ENCODE measurements around the gene EML1. TPM values are rescaled to one million over a fixed set of nuclear protein-coding genes. Genes with fewer than 3 reads are reported as not detected.

EML1 gene
- polyA plus RNA-seq, 1 donor from 2014 or later, result 21.7 TPM

- TF ChIP-seq MXI1 (conservative IDR thresholded peaks at IDR 0.05; ENCODE audit: poor library complexity, severe bottlenecking), result no peak
- no peak for TF ChIP-seq EZH2 (IDR thresholded peaks at IDR 0.05; ENCODE audit: borderline replicate concordance, insufficient read depth, low read length, poor library complexity, severe bottlenecking)
- TF ChIP-seq TAF1 (IDR thresholded peaks at IDR 0.05; ENCODE audit: low read depth), result no peak
- no peak for TF ChIP-seq POLR2AphosphoS5 (IDR thresholded peaks at IDR 0.05)
- TF ChIP-seq SMC3 (conservative IDR thresholded peaks at IDR 0.05; ENCODE audit: poor library complexity), result no peak
- no peak for TF ChIP-seq RAD21 (conservative IDR thresholded peaks at IDR 0.05)
- TF ChIP-seq, protein P1, sequence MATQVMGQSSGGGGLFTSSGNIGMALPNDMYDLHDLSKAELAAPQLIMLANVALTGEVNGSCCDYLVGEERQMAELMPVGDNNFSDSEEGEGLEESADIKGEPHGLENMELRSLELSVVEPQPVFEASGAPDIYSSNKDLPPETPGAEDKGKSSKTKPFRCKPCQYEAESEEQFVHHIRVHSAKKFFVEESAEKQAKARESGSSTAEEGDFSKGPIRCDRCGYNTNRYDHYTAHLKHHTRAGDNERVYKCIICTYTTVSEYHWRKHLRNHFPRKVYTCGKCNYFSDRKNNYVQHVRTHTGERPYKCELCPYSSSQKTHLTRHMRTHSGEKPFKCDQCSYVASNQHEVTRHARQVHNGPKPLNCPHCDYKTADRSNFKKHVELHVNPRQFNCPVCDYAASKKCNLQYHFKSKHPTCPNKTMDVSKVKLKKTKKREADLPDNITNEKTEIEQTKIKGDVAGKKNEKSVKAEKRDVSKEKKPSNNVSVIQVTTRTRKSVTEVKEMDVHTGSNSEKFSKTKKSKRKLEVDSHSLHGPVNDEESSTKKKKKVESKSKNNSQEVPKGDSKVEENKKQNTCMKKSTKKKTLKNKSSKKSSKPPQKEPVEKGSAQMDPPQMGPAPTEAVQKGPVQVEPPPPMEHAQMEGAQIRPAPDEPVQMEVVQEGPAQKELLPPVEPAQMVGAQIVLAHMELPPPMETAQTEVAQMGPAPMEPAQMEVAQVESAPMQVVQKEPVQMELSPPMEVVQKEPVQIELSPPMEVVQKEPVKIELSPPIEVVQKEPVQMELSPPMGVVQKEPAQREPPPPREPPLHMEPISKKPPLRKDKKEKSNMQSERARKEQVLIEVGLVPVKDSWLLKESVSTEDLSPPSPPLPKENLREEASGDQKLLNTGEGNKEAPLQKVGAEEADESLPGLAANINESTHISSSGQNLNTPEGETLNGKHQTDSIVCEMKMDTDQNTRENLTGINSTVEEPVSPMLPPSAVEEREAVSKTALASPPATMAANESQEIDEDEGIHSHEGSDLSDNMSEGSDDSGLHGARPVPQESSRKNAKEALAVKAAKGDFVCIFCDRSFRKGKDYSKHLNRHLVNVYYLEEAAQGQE (IDR thresholded peaks at IDR 0.05; ENCODE audit: borderline replicate concordance), result no peak
- Histone ChIP-seq H3K4me3 (ENCODE audit: low read length) (no peak overlapping the region), H2AFZ (ENCODE audit: low read depth, low read length) (no peak overlapping the region), H3K9ac (ENCODE audit: low read length) (no peak overlapping the region), H3K27me3 (ENCODE audit: insufficient read depth, low read depth, low read length) (no peaks in the 10 kb centered on the region), H3K79me2 (replicated peaks; ENCODE audit: insufficient read depth, low read length) (no peaks in the 10 kb centered on the region), H3K36me3 (ENCODE audit: insufficient read depth, low read length) (no peaks in the 10 kb centered on the region), H3F3A (ENCODE audit: insufficient read depth, low read length, poor library complexity, severe bottlenecking) (no peaks in the 10 kb centered on the region), H3K9me2 (ENCODE audit: insufficient read depth, low read length) (no peaks in the 10 kb centered on the region), H3K9me3 (ENCODE audit: low read length) (no peaks in the 10 kb centered on the region), H3K27ac (ENCODE audit: low read length) (no peak overlapping the region), H4K20me1 (ENCODE audit: insufficient read depth) (no peaks in the 10 kb centered on the region), H3K4me2 (ENCODE audit: low read length) (no peak overlapping the region)
These were observed 13.5 kb upstream of the EML1 start for GRCh38 chr14:99779751-99780150.

GRCh38 chr14:99780690-99781089 lies 12.5 kb upstream of the EML1 start:
- Histone ChIP-seq H3K9me3 (ENCODE audit: low read length) (no peaks in the 10 kb centered on the region), H3K27me3 (ENCODE audit: insufficient read depth, low read depth, low read length) (no peaks in the 10 kb centered on the region), H3K4me2 (ENCODE audit: low read length) (no peak overlapping the region), H4K20me1 (ENCODE audit: insufficient read depth) (no peaks in the 10 kb centered on the region), H3K79me2 (replicated peaks; ENCODE audit: insufficient read depth, low read length) (no peaks in the 10 kb centered on the region), H3K36me3 (ENCODE audit: insufficient read depth, low read length) (no peaks in the 10 kb centered on the region), H3K4me3 (ENCODE audit: low read length) (no peak overlapping the region), H3K9me2 (ENCODE audit: insufficient read depth, low read length) (no peaks in the 10 kb centered on the region), H2AFZ (ENCODE audit: low read depth, low read length) (no peak overlapping the region), H3F3A (ENCODE audit: insufficient read depth, low read length, poor library complexity, severe bottlenecking) (no peaks in the 10 kb centered on the region), H3K9ac (ENCODE audit: low read length) (no peak overlapping the region), H3K27ac (ENCODE audit: low read length) (no peak overlapping the region)
- TF ChIP-seq TAF1 (IDR thresholded peaks at IDR 0.05; ENCODE audit: low read depth) (no peak), CTCF (IDR thresholded peaks at IDR 0.05; ENCODE audit: poor library complexity, severe bottlenecking) (no peak), EZH2 (IDR thresholded peaks at IDR 0.05; ENCODE audit: borderline replicate concordance, insufficient read depth, low read length, poor library complexity, severe bottlenecking) (no peak), SMC3 (conservative IDR thresholded peaks at IDR 0.05; ENCODE audit: poor library complexity) (no peak), EP300 (conservative IDR thresholded peaks at IDR 0.05; ENCODE audit: poor library complexity, severe bottlenecking) (no peak)
- TF ChIP-seq, protein P1 (IDR thresholded peaks at IDR 0.05; ENCODE audit: borderline replicate concordance), result no peak

Data from neural cell (in vitro differentiated cells).